Measurements from ENCODE around the gene TUBA3E. TPM values are rescaled to one million over a fixed set of nuclear protein-coding genes. Genes with fewer than 3 reads are reported as not detected.

The TUBA3E gene
- total and polyA plus RNA-seq, 2 of the 13 experiments (the other 11 are each of a cell fraction or from before 2014, with no cell fraction given) = not detected

DNA sequence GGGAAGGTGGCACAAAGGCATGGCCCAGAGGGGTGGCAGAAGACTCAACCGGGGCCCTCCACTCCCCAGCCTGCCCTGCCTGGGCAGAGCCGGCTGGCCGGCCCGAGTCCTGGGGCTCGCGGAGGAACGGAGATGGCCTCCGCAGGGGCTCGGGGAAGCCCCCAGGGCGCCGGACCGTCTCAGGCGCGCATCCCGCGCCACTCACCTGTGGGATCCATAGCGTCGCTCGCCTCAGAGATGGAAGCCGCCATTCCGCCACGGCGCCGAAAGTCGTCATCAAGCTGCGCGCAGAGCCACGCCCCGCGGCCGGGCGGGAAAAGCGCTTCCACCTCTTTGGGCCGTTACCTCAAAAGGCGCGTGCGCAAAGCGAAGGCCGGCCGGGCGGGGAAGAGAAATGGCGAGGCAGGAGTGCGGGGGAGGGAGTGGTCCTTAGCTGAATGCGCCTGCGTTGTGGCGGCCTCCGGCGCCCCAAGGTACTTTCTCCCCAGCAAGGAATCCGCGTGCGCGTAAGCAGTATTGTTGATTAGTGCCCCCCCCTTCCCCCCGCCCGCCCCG, 16.8 kb downstream of the TUBA3E start, which contains the start of gene SMPD4 (continued):
- TF ChIP-seq ZNF609 (CRISPR knock-in tag; IDR thresholded peaks at IDR 0.05; ENCODE audit: borderline replicate concordance) (no peak), MED1 (CRISPR knock-in tag; IDR thresholded peaks at IDR 0.05) (peak; percentile 71; the same call in 1 of the 2 replicates), TOE1 (CRISPR knock-in tag; IDR thresholded peaks at IDR 0.05) (no peak), IRX3 (CRISPR knock-in tag; IDR thresholded peaks at IDR 0.05; ENCODE audit: borderline replicate concordance, low read depth) (peak; percentile 76; the same call in 1 of the 2 replicates), ZSCAN12 (CRISPR knock-in tag; IDR thresholded peaks at IDR 0.05) (no peak), KAT7 (CRISPR knock-in tag; IDR thresholded peaks at IDR 0.05; ENCODE audit: borderline replicate concordance) (peak; percentile 32; the same call in 1 of the 2 replicates), ZFP90 (CRISPR knock-in tag; IDR thresholded peaks at IDR 0.05; ENCODE audit: borderline replicate concordance) (peak; percentile 82; the same call in 1 of the 2 replicates), NCOA1 (CRISPR knock-in tag; IDR thresholded peaks at IDR 0.05) (no peak), TERF1 (CRISPR knock-in tag; IDR thresholded peaks at IDR 0.05) (no peak), JARID2 (CRISPR knock-in tag; IDR thresholded peaks at IDR 0.05; ENCODE audit: insufficient replicate concordance) (no peak), ZNF468 (CRISPR knock-in tag; IDR thresholded peaks at IDR 0.05) (no peak)
- TF ChIP-seq, protein P1, sequence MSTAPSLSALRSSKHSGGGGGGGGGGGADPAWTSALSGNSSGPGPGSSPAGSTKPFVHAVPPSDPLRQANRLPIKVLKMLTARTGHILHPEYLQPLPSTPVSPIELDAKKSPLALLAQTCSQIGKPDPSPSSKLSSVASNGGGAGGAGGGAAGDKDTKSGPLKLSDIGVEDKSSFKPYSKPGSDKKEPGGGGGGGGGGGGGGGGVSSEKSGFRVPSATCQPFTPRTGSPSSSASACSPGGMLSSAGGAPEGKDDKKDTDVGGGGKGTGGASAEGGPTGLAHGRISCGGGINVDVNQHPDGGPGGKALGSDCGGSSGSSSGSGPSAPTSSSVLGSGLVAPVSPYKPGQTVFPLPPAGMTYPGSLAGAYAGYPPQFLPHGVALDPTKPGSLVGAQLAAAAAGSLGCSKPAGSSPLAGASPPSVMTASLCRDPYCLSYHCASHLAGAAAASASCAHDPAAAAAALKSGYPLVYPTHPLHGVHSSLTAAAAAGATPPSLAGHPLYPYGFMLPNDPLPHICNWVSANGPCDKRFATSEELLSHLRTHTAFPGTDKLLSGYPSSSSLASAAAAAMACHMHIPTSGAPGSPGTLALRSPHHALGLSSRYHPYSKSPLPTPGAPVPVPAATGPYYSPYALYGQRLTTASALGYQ (CRISPR knock-in tag; IDR thresholded peaks at IDR 0.05) = peak; percentile 32; the same call in 1 of the 2 replicates
- TF ChIP-seq, protein P2, sequence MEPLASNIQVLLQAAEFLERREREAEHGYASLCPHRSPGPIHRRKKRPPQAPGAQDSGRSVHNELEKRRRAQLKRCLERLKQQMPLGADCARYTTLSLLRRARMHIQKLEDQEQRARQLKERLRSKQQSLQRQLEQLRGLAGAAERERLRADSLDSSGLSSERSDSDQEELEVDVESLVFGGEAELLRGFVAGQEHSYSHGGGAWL (CRISPR knock-in tag; IDR thresholded peaks at IDR 0.05) = no peak; the same call in none of the 2 replicates
- TF ChIP-seq, protein P3, sequence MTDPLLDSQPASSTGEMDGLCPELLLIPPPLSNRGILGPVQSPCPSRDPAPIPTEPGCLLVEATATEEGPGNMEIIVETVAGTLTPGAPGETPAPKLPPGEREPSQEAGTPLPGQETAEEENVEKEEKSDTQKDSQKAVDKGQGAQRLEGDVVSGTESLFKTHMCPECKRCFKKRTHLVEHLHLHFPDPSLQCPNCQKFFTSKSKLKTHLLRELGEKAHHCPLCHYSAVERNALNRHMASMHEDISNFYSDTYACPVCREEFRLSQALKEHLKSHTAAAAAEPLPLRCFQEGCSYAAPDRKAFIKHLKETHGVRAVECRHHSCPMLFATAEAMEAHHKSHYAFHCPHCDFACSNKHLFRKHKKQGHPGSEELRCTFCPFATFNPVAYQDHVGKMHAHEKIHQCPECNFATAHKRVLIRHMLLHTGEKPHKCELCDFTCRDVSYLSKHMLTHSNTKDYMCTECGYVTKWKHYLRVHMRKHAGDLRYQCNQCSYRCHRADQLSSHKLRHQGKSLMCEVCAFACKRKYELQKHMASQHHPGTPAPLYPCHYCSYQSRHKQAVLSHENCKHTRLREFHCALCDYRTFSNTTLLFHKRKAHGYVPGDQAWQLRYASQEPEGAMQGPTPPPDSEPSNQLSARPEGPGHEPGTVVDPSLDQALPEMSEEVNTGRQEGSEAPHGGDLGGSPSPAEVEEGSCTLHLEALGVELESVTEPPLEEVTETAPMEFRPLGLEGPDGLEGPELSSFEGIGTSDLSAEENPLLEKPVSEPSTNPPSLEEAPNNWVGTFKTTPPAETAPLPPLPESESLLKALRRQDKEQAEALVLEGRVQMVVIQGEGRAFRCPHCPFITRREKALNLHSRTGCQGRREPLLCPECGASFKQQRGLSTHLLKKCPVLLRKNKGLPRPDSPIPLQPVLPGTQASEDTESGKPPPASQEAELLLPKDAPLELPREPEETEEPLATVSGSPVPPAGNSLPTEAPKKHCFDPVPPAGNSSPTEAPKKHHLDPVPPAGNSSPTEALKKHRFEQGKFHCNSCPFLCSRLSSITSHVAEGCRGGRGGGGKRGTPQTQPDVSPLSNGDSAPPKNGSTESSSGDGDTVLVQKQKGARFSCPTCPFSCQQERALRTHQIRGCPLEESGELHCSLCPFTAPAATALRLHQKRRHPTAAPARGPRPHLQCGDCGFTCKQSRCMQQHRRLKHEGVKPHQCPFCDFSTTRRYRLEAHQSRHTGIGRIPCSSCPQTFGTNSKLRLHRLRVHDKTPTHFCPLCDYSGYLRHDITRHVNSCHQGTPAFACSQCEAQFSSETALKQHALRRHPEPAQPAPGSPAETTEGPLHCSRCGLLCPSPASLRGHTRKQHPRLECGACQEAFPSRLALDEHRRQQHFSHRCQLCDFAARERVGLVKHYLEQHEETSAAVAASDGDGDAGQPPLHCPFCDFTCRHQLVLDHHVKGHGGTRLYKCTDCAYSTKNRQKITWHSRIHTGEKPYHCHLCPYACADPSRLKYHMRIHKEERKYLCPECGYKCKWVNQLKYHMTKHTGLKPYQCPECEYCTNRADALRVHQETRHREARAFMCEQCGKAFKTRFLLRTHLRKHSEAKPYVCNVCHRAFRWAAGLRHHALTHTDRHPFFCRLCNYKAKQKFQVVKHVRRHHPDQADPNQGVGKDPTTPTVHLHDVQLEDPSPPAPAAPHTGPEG (CRISPR knock-in tag; IDR thresholded peaks at IDR 0.05) = peak; percentile 11; the same call in 1 of the 2 replicates

All from HepG2 (cell line).